Activated CD8-positive, alpha-beta memory T cell treated with anti-CD3 and anti-CD28 coated beads for 36 hours (primary cell): ENCODE data around the gene ANKRD13D. TPM values are rescaled to one million over a fixed set of nuclear protein-coding genes. Genes with fewer than 3 reads are reported as not detected.

Source experiments
- CTCF ChIA-PET: fragments of 350-600 bp; sonication (Branson Sonifier 250); formaldehyde crosslinking; loops from one replicate; lab custom pipeline; 2021; ENCODE audit warnings: antibody characterized with exemption; lab: Charles Lee
- POLR2A ChIA-PET: fragments of 350-600 bp; sonication (Branson Sonifier 250); formaldehyde crosslinking; loops from one replicate; lab custom pipeline; 2021; ENCODE audit warnings: antibody characterized with exemption; lab: Charles Lee
- total RNA-seq, 2 experiments: library from RNA; stranded (reverse); gene quantifications; one replicate each; pipeline ENCODE4 v1.2.3, GENCODE V29; 2021

The ANKRD13D gene
- total RNA-seq, 2 experiments from 2014 or later: 76.2 to 77.4 TPM

GRCh38 chr11:67256477-67257135 lies 32.5 kb upstream of the ANKRD13D start:
- ChIA-PET CTCF (interaction anchor here (1.4 kb wide), 1 partner anchor 10 kb away, joined by 3 read pairs; no protein-coding TSS in a partner anchor), POLR2A (no interaction called here)

- POLR2A ChIA-PET: no interaction called here
- CTCF ChIA-PET: no interaction called here
Observed at GRCh38 chr11:67260406-67260805, 28.7 kb upstream of the ANKRD13D start.

GRCh38 chr11:67260885-67261639 lies 28.0 kb upstream of the ANKRD13D start:
- POLR2A ChIA-PET: interaction anchor here (2.1 kb wide), 1 partner anchor 21 kb away, joined by 13 read pairs; no protein-coding TSS in a partner anchor

GRCh38 chr11:67261640-67261945 lies 27.5 kb upstream of the ANKRD13D start:
- POLR2A ChIA-PET: interaction anchor here (1.0 to 2.1 kb wide), 2 partner anchors 10 to 22 kb away, joined by 3 to 13 read pairs; no protein-coding TSS in a partner anchor

More at GRCh38 chr11:67260885-67261639, 28.0 kb upstream of the ANKRD13D start:
- CTCF ChIA-PET: interaction anchor here (1.1 to 4.9 kb wide), 11 partner anchors 8 to 85 kb away, joined by 3 to 92 read pairs (median 11); partner anchors contain the start of gene ANKRD13D

GRCh38 chr11:67261946-67262681 lies 27.0 kb upstream of the ANKRD13D start:
- ChIA-PET POLR2A (interaction anchor here (1.0 to 2.1 kb wide), 3 partner anchors 9 to 22 kb away, joined by 3 to 13 read pairs (median 3); no protein-coding TSS in a partner anchor), CTCF (interaction anchor here (0.7 to 4.9 kb wide), 24 partner anchors 9 to 209 kb away, joined by 3 to 92 read pairs (median 4); partner anchors contain the start of genes ANKRD13D, POLD4 and RAD9A)

More at GRCh38 chr11:67261640-67261945, 27.5 kb upstream of the ANKRD13D start:
- CTCF ChIA-PET: interaction anchor here (0.8 to 4.9 kb wide), 18 partner anchors 9 to 130 kb away, joined by 3 to 92 read pairs (median 6); partner anchors contain the start of genes ANKRD13D and RAD9A

- ChIA-PET POLR2A (interaction anchor here (1.0 to 2.1 kb wide), 2 partner anchors 10 to 23 kb away, joined by 3 to 13 read pairs; no protein-coding TSS in a partner anchor), CTCF (interaction anchor here (0.6 to 4.9 kb wide), 30 partner anchors 8 to 648 kb away, joined by 3 to 92 read pairs (median 4); partner anchors contain the start of genes ANKRD13D and POLD4)
Observed at GRCh38 chr11:67262731-67263675, 26.1 kb upstream of the ANKRD13D start.

- POLR2A ChIA-PET: no interaction called here
- CTCF ChIA-PET: interaction anchor here (0.6 to 4.9 kb wide), 6 partner anchors 13 to 191 kb away, joined by 3 to 92 read pairs (median 4); no protein-coding TSS in a partner anchor
Observed at GRCh38 chr11:67264260-67264659, 24.8 kb upstream of the ANKRD13D start.

GRCh38 chr11:67264877-67265632 lies 24.0 kb upstream of the ANKRD13D start:
- POLR2A ChIA-PET: no interaction called here
- CTCF ChIA-PET: interaction anchor here (0.6 to 4.9 kb wide), 7 partner anchors 12 to 88 kb away, joined by 3 to 92 read pairs (median 3); partner anchors contain the start of genes ANKRD13D and POLD4

- ChIA-PET CTCF (interaction anchor here (0.6 to 7.4 kb wide), 13 partner anchors 11 to 117 kb away, joined by 3 to 92 read pairs (median 4); partner anchors contain the start of genes ANKRD13D and POLD4), POLR2A (interaction anchor here (0.6 to 2.7 kb wide), 3 partner anchors 12 to 52 kb away, joined by 3 to 23 read pairs (median 6); no protein-coding TSS in a partner anchor)
Observed at GRCh38 chr11:67265633-67266448, 23.3 kb upstream of the ANKRD13D start.

GRCh38 chr11:67266449-67267187 lies 22.5 kb upstream of the ANKRD13D start, which contains the start of gene GRK2:
TSS of gene GRK2 (plus strand) at chr11:67266473. CDS start at chr11:67266700, 227 bp downstream.
- POLR2A ChIA-PET: interaction anchor here (0.6 to 2.7 kb wide), 3 partner anchors 11 to 51 kb away, joined by 3 to 23 read pairs (median 6); no protein-coding TSS in a partner anchor
- CTCF ChIA-PET: interaction anchor here (1.0 to 7.5 kb wide), 8 partner anchors 11 to 116 kb away, joined by 3 to 72 read pairs (median 6); partner anchors contain the start of gene ANKRD13D

- CTCF ChIA-PET: interaction anchor here (0.6 to 7.5 kb wide), 16 partner anchors 8 to 136 kb away, joined by 3 to 72 read pairs (median 4); partner anchors contain the start of genes ANKRD13D and SSH3
- POLR2A ChIA-PET: interaction anchor here (0.7 to 7.3 kb wide), 7 partner anchors 10 to 170 kb away, joined by 3 to 73 read pairs (median 6); partner anchors contain the start of genes ANKRD13D and PTPRCAP
Observed at GRCh38 chr11:67267188-67268080, 21.7 kb upstream of the ANKRD13D start.

- POLR2A ChIA-PET: interaction anchor here (0.7 to 7.3 kb wide), 6 partner anchors 9 to 169 kb away, joined by 3 to 73 read pairs (median 8); partner anchors contain the start of genes ANKRD13D and PTPRCAP
- CTCF ChIA-PET: interaction anchor here (0.6 to 7.5 kb wide), 13 partner anchors 9 to 135 kb away, joined by 3 to 72 read pairs (median 4); partner anchors contain the start of genes ANKRD13D and SSH3
Observed at GRCh38 chr11:67268081-67268961, 20.8 kb upstream of the ANKRD13D start.
